HG03558 (cell line): Measurements from ENCODE around the gene PEX12.
"Not testable (repeated sequence)": the region's sequence is repeated elsewhere in the genome, so short reads cannot be mapped to it uniquely, and the experiment has no call there.

Experiments
- ATAC-seq: cut with Tn5 transposase; IDR thresholded peaks from one replicate; pipeline ENCODE4 v1.9.1; 2021; ENCODE audit warnings: moderate number of reproducible peaks; ENCODE audit not compliant: unreplicated experiment; ENCODE audit errors: extremely low read depth

Gene PEX12

GRCh38 chr17:35540589-35541404, 37.6 kb downstream of the PEX12 start:
- ATAC-seq: no peak

- ATAC-seq: no peak
These were observed 38.7 kb downstream of the PEX12 start for GRCh38 chr17:35539659-35540026.

GRCh38 chr17:35537601-35538141, 40.7 kb downstream of the PEX12 start, which contains the start of gene SLFN12L:
SLFN12L (minus strand) TSS chr17:35537678; CDS start chr17:35522364, 15,314 bp downstream.
- ATAC-seq: no peak

- ATAC-seq: no peak
These were observed 41.7 kb downstream of the PEX12 start for GRCh38 chr17:35536664-35537171.

- not testable (repeated sequence) for ATAC-seq
These were observed 43.0 kb downstream of the PEX12 start for GRCh38 chr17:35535406-35535805.

- no peak for ATAC-seq
These were observed 43.7 kb downstream of the PEX12 start for GRCh38 chr17:35534576-35535093.

GRCh38 chr17:35531160-35531559, 47.2 kb downstream of the PEX12 start:
- ATAC-seq: no peak

GRCh38 chr17:35529866-35530265, 48.5 kb downstream of the PEX12 start:
- ATAC-seq: no peak

GRCh38 chr17:35529326-35529725, 49.0 kb downstream of the PEX12 start:
- not testable (repeated sequence) for ATAC-seq
